GM19351 (cell line): Measurements from ENCODE around the gene PLEKHS1.
"Not testable (repeated sequence)": the region's sequence is repeated elsewhere in the genome, so short reads cannot be mapped to it uniquely, and the experiment has no call there.

Experiments used
- ATAC-seq: cut with Tn5 transposase; IDR thresholded peaks from one replicate; pipeline ENCODE4 v1.9.1; 2021; ENCODE audit warnings: mild to moderate bottlenecking, moderate library complexity; ENCODE audit not compliant: unreplicated experiment

The PLEKHS1 gene

GRCh38 chr10:113782986-113783704 is 31.7 kb downstream of the PLEKHS1 start:
- ATAC-seq, result no peak

GRCh38 chr10:113788604-113789083 is 37.2 kb downstream of the PLEKHS1 start:
- ATAC-seq, result peak; percentile 77

DNA sequence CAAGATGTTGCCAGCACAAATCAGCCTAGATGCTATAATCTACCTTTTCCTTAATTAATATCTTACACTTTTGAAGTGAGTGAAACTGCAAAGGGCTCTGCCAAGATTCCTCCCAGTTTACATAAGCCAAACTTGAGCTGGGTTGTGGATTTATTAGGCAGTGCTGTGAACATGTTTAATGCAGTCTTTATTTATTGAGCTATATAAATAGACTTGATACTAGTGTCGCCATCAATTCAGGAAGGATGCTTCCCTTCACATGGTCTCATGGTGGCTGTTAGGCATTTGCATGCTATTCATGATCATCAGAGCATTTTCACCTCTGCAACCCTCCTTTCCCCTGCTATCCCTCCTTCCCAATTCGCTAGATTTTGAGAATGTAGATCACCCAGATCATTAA is 40.2 kb downstream of the PLEKHS1 start:
- ATAC-seq, result no peak

DNA sequence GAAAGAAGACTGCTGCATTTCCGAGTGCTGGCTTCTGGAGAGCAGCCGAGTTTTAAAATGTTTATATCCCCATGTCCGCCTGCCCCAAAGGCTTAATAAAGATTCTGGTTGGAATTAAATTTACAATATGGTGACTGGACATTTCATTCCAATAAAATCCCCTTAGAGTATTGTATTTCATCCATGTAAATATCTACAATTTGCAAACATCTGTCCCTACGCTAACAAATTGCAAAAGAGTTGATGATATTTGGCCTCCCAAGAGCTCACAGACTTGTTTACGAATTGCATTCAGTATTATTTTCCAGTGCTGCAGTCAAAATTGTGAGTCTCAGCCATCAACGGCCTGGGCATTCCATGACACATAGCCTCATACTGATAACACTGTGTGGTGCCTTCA is 50.1 kb downstream of the PLEKHS1 start:
- no peak for ATAC-seq

- no peak for ATAC-seq
These were observed 51.5 kb downstream of the PLEKHS1 start for GRCh38 chr10:113802997-113803396.

GRCh38 chr10:113806503-113806902 is 55.0 kb downstream of the PLEKHS1 start:
- ATAC-seq, result no peak

DNA sequence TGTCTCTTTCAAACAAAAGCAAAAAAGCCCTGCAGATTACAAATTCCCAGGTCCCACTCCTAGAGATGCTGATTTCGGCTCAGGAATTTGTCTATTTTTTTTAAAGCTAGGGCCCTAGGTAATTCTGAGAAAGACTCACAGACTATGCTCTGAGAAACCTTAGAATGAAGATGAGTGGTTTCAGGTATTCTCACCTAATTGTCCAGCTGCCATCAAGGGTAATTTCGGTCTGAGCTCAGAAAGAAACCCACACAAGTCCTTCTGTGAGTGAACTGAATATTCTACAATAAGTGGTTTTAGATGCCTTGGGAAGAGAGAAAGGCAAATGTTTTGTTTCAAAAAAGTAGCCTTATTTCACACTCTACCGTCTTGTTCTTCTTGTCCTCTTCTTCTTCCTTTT is 56.7 kb downstream of the PLEKHS1 start:
- no peak for ATAC-seq

GRCh38 chr10:113814700-113815099 is 63.2 kb downstream of the PLEKHS1 start:
- ATAC-seq, result not testable (repeated sequence)

DNA sequence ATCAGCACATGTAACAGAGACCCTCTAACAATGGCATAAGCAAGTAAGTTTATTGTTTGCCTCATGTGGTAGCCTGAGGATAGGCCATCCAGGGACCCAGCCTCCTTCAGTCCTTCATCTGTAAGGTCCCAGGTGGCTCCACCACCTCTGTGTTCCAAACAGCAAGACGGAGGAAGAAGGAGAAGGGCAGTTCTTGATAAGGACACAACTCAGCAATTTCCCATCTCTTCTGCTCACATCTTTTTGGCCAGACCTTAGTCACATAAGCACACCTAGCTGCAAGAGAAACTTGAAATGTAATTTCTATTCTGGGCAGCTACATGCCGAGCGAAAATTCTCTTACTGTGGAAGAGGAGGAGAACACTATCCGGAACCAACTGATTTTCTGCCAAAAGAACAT is 68.5 kb downstream of the PLEKHS1 start:
- no peak for ATAC-seq

- no peak for ATAC-seq
These were observed 69.0 kb downstream of the PLEKHS1 start for GRCh38 chr10:113820507-113820906.

DNA sequence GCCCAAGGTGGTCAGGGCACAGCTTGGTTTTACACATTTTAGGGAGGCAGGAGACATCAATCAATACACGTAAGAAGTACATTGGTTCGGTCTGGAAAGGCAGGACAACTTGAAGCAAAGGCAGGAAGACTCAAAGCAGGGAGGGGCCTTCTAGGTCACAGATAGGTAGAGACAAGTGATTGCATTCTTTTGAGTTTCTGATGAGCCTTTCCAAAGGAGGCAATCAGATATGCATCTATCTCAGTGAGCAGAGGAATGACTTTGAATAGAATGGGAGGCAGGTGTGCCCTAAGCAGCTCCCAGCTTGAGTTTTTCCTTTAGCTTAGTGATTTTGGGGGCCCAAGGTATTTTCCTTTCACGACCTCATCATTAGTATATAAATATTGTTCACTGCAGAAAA is 69.8 kb downstream of the PLEKHS1 start:
- ATAC-seq, result not testable (repeated sequence)

- no peak for ATAC-seq
These were observed 70.7 kb downstream of the PLEKHS1 start for GRCh38 chr10:113822174-113822573.

GRCh38 chr10:113823389-113823788 is 71.9 kb downstream of the PLEKHS1 start:
- ATAC-seq, result no peak

- no peak for ATAC-seq
These were observed 74.3 kb downstream of the PLEKHS1 start for GRCh38 chr10:113825791-113826190.

GRCh38 chr10:113828567-113828966 is 77.1 kb downstream of the PLEKHS1 start:
- not testable (repeated sequence) for ATAC-seq
